Pulmonary artery endothelial cell (primary cell): ENCODE measurements around the gene MS4A10. TPM values are rescaled to one million over a fixed set of nuclear protein-coding genes. Genes with fewer than 3 reads are reported as not detected.
"Not testable (repeated sequence)": the region's sequence is repeated elsewhere in the genome, so short reads cannot be mapped to it uniquely, and the experiment has no call there.

ENCODE experiments used
- DNase-seq: peaks from one replicate; pipeline ENCODE4 v3.0.0-alpha.2; 2011; ENCODE audit warnings: low read depth, low spot score
- total RNA-seq: library from RNA; depleted of rRNA; stranded (reverse); fragments of >200 nt; gene quantifications from 2 replicates; pipeline ENCODE4 v1.2.3, GENCODE V29; 2014

MS4A10 gene
- not detected in 2 replicates for total RNA-seq

GRCh38 chr11:60785136-60785535, at the start of gene MS4A10:
Gene MS4A10 (plus strand): TSS chr11:60785333. CDS start chr11:60790336, 5,003 bp downstream.
- no peak for DNase-seq

- no peak for DNase-seq
These were observed 46.0 kb upstream of the MS4A10 start for GRCh38 chr11:60739114-60739513.

DNA sequence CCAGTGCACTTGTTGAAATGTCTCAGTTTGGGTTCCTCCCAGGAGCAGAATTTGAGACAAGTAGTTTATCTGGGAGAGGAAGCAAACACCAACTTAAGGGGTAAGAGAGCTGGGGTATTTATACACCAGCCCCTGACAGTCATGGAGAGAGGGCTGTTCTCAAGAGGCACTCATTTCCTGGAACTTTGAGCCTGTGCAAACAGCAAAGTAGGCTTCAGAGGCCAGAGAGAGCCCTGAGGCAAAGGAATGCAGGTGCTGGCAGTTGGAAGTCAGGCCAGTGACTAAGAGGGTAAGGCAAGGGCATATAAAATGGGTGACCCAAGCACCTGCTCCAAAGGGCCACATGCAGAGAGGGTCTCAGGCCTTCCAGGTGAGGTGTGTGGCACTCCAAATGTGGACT, 44.6 kb upstream of the MS4A10 start:
- DNase-seq: no peak

GRCh38 chr11:60741421-60741820, 43.7 kb upstream of the MS4A10 start:
- no peak for DNase-seq

- DNase-seq: no peak
These were observed 42.1 kb upstream of the MS4A10 start for GRCh38 chr11:60743058-60743457.

DNA sequence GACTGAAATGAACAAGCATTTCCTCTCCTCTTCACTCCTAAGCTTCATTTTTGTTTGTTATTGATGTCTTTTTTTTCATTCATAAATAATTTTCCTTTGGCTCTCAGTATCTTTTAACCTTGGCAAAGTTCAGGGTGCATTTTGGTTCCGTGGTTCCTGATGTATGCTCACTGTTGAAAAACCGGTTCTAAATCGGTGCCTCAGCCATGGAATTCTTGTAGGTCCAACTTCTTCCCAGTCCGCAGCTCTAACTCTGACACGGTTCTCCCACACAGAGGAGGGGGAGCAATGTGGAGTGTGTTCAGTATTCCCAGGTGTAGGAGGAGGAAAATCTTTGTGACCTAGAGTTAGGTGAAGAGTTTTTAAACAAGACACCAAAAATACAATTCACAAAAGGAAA, 41.0 kb upstream of the MS4A10 start:
- no peak for DNase-seq

- DNase-seq: no peak
These were observed 37.7 kb upstream of the MS4A10 start for GRCh38 chr11:60747359-60747873.

GRCh38 chr11:60748225-60748624, 36.9 kb upstream of the MS4A10 start:
- no peak for DNase-seq

GRCh38 chr11:60748821-60749220, 36.3 kb upstream of the MS4A10 start:
- DNase-seq: no peak

GRCh38 chr11:60750911-60751310, 34.2 kb upstream of the MS4A10 start:
- no peak for DNase-seq

- DNase-seq: no peak
These were observed 31.8 kb upstream of the MS4A10 start for GRCh38 chr11:60753309-60753708.

DNA sequence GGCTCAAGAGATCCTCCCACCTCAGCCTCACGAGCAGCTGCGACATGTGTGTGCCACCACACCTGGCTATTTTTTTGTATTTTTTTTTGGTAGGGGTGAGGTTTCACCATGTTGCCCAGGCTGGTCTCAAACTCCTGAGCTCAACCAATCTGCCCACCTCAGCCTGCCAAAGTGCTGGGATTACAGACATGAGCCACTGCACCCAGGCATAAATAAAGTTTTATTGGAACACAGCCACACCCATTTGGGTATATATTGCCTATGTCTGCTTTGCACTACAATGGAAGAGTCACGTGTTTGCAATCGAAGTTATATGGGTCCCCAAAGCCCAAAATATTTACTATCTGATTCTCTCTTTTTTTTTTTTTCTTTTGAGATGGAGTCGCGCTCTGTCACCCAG, 30.2 kb upstream of the MS4A10 start:
- DNase-seq: no peak

DNA sequence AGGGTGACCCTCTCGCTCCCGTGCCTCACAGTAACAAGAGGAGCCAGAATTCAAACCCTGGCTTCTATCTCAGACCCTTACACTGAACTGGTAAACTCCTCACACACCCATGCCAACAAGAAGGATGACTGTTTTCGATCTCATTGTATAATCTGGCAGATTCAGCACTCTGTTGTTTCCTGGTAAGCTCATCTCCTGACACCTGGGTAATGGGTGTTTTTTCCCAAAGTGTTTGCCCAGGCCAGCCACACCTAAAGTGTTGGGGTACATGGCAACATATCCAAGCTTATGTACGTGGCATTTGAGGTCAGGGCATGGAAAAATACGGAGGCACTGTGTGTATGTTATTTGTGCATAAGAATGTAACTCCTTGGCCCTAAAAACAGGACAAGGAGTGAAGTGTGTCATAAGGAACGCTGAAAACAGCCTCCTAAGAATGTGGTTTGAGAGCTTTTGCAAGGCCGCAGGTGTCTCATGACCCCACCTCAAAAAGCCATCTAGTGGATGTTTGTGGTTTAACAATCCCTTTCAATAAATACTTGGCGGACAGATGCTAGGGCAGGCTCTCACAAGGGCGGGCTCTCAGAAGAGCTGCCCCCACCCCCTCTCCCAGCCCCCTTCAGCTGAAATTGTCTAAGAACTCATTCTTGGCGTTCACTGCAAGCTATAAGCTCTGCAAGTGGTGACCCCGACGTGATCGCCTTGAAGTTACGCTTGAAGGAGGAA, 28.7 kb upstream of the MS4A10 start, which contains the start of gene MS4A15:
Gene MS4A15, plus strand, starts transcription at position 561 of the 726 bp plus-strand sequence. CDS start 6,867 bp downstream, outside the sequence.
- DNase-seq: no peak

GRCh38 chr11:60757231-60757800, 27.8 kb upstream of the MS4A10 start:
- no peak for DNase-seq

DNA sequence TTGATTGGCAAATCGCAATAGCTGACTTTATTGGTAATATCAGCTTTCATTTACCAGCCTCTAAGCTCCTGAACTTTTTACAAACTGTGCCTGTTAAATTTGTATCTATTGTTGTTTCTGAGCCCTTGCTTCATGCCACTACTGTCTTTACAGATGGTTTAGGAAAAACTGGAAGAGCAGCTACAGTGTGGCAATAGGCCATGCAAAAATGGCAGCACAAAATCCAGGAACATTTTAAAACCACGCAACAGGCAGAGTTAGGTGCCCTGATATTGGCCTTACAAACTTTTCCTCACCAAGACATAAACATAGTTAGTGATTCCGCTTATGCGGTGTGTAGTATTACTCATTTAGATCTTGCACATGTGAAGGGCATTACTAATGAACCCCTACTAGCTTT, 26.5 kb upstream of the MS4A10 start:
- not testable (repeated sequence) for DNase-seq

- DNase-seq: not testable (repeated sequence)
These were observed 25.5 kb upstream of the MS4A10 start for GRCh38 chr11:60759438-60760225.

- DNase-seq: no peak
These were observed 23.5 kb upstream of the MS4A10 start for GRCh38 chr11:60761436-60762190.

DNA sequence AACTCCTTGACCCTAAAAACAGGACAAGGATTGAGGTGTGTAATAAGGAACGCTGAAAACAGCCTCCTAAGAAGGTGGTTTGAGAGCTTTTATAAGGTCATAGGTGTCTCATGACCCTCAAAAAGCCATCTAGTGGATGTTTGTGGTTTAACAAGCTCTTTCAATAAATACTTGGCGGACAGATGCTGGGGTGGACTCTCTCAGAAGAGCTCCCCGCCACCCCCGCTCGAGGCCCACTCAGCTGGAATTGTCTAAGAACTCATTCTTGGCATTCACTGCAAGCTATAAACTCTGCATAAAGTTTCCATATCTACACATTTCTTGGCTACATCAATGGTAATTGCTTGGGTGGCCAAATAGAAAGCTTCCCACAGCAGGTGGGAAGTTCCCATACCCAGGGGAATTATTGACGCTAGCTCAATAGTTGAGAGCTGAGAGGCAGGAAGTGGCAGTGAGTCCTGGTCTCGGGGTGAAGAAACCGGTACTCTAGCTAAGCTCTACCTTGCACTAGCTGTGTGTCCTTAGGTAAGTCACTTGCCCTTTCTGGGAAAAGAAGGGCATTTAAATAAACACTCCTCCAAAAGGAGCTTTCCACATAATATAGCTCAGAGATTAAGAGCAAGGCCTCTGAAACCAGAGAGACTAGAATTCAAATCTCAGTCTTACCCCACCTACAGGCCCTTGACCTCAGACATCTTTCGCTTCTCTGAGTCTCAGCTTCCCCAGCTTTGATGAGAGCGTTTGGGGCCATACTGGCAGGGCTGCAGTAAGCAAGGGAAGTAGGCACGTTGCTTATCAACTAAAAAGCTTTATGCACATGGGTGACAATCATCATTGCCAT, 22.1 kb upstream of the MS4A10 start:
- no peak for DNase-seq

DNA sequence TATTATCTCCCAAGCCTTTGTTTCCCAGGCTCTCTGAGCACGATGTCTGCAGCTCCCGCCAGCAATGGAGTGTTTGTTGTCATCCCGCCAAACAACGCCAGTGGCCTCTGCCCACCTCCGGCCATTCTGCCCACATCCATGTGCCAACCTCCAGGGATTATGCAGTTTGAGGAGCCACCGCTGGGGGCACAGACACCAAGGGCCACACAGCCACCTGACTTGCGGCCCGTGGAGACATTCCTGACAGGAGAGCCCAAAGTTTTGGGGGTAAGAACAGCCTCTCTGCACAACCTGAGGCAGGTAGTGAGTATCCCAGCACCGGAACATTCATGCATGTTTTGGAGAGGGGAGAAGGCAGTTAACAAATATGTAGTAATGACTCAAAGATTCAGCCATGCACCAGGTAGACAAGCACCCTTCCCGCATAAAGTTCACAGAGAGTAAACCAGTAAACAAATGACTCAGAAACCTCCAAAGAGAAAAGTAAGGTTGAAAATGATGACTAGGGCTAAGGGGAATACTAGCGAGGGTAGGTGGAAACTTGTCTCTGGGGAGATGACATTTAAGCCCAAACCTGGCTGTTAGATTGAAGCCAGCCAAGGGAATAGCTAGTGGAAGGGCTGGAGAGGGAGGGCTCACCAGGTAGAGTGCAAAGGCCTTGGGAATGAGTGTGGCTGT, 21.3 kb upstream of the MS4A10 start:
- no peak for DNase-seq

DNA sequence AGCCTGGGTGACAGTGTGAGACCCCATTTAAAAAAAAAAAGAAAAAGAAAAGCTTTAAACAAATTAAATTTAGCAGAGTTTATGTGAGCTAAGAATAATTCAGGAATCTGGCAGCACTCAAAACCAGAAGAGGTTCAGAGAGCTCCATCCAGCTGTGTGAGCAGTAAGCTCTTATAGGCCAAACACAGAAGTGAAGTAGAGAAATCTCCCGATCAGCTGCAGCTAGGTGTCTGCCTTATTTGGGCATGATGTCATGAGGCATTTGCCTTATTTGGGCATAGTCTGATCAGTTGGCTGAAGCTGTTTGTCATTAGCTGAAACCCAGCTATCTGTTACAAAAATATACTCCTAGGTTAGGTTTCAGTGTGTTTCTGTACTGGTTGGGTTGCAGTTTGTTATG, 20.3 kb upstream of the MS4A10 start:
- DNase-seq: no peak
